Endothelial cell of umbilical vein (primary cell): ENCODE data around the gene RAP1GAP. TPM values are rescaled to one million over a fixed set of nuclear protein-coding genes. Genes with fewer than 3 reads are reported as not detected.

Experiments used
- BruUV-seq: library from RNA; stranded (reverse); fragments of 400-500 nt; replicated peaks from 2 replicates; lab custom pipeline; 2021; lab: Mats Ljungman, UMichigan
- CTCF ChIA-PET: fragments of 300-600, 350-600 bp; sonication (Branson Sonifier 250); formaldehyde crosslinking; loops from one replicate; lab custom pipeline; 2021; ENCODE audit warnings: antibody characterized with exemption, inconsistent platforms; lab: Charles Lee
- POLR2A ChIA-PET: fragments of 300-600, 350-600 bp; sonication (Branson Sonifier 250); formaldehyde crosslinking; loops from one replicate; lab custom pipeline; 2021; ENCODE audit warnings: antibody characterized with exemption, inconsistent platforms; lab: Charles Lee
- DNase-seq: peaks from one replicate; pipeline ENCODE4 v3.0.0-alpha.2; 2011; ENCODE audit warnings: low read depth, low spot score
- FAIRE-seq: peaks from 2 replicates; lab custom pipeline; 2011; peaks lifted over from hg19 to GRCh38; lab: Jason Lieb, UNC
- H2AFZ ChIP-seq: 2 replicates; pipeline ENCODE4 v1.6.0; 2012; ENCODE audit warnings: low read depth, low read length, control low read depth, inconsistent platforms
- H3K27ac ChIP-seq: 2 replicates; pipeline ENCODE4 v1.5.1; 2011; ENCODE audit warnings: low read depth, mild to moderate bottlenecking, control low read depth, low read length, moderate library complexity; ENCODE audit not compliant: insufficient read depth
- H3K27me3 ChIP-seq, 2 experiments: 2 replicates each; pipeline versions ENCODE4 v1.6.0 to v1.6.1; 2011; ENCODE audit warnings: low read length in 2 of 2, mixed read lengths in 1 of 2; ENCODE audit not compliant: control insufficient read depth in 2 of 2, insufficient read depth in 2 of 2
- H3K36me3 ChIP-seq, 2 experiments: 2 replicates in 1 of 2; 3 replicates in 1 of 2; pipeline ENCODE4 v1.5.1; 2011; ENCODE audit warnings: low read length in 2 of 2, mild to moderate bottlenecking in 1 of 2, moderate library complexity in 1 of 2; ENCODE audit not compliant: control insufficient read depth in 2 of 2, insufficient read depth in 2 of 2; ENCODE audit errors: extremely low read depth in 1 of 2
- H3K4me1 ChIP-seq: 3 replicates; pipeline ENCODE4 v1.5.1; 2011; ENCODE audit warnings: mild to moderate bottlenecking, low read length; ENCODE audit not compliant: control insufficient read depth, insufficient read depth; ENCODE audit errors: extremely low read depth
- H3K4me2 ChIP-seq: 2 replicates; pipeline ENCODE4 v1.6.1; 2011; ENCODE audit warnings: low read length, control low read depth, mixed read lengths; ENCODE audit not compliant: insufficient read depth
- H3K4me3 ChIP-seq, 3 experiments: fragments of 200-600 bp in 1 of 3; sonication (generic), shearing (Covaris generic) in 1 of 3; replicated peaks in 1 of 3; 2 replicates each; pipeline ENCODE4 v1.5.1; 2011 to 2016; ENCODE audit warnings: control low read depth in 3 of 3, low read length in 3 of 3, mild to moderate bottlenecking in 2 of 3, inconsistent platforms in 1 of 3, low read depth in 1 of 3, moderate library complexity in 1 of 3; ENCODE audit not compliant: insufficient read depth in 1 of 3
- H3K79me2 ChIP-seq: 2 replicates; pipeline ENCODE4 v1.6.0; 2012; ENCODE audit warnings: low read length, inconsistent platforms; ENCODE audit not compliant: control insufficient read depth, insufficient read depth
- H3K9ac ChIP-seq: replicated peaks from 2 replicates; pipeline ENCODE3; 2011; ENCODE audit warnings: low read length, control low read depth; ENCODE audit not compliant: insufficient read depth; ENCODE audit errors: extremely low read depth
- H3K9me1 ChIP-seq: replicated peaks from 3 replicates; pipeline ENCODE4 v1.6.0; 2011; ENCODE audit warnings: mild to moderate bottlenecking, low read length; ENCODE audit not compliant: control insufficient read depth, insufficient read depth; ENCODE audit errors: extremely low read depth
- H3K9me3 ChIP-seq: replicated peaks from 2 replicates; pipeline ENCODE4 v1.5.1; 2012; ENCODE audit warnings: low read length, inconsistent platforms; ENCODE audit not compliant: control insufficient read depth, insufficient read depth
- H4K20me1 ChIP-seq: replicated peaks from 2 replicates; pipeline ENCODE3; 2011; ENCODE audit warnings: mild to moderate bottlenecking, low read length; ENCODE audit not compliant: control insufficient read depth, insufficient read depth; ENCODE audit errors: extremely low read depth
- EZH2 ChIP-seq: IDR thresholded peaks from 2 replicates; pipeline ENCODE4 v1.6.1; 2012; ENCODE audit warnings: borderline replicate concordance, low read depth, mild to moderate bottlenecking, moderate library complexity, low read length, inconsistent platforms; ENCODE audit not compliant: severe bottlenecking
- FOS ChIP-seq: IDR thresholded peaks from 2 replicates; pipeline ENCODE4 v1.6.1; 2011; ENCODE audit warnings: mild to moderate bottlenecking, low read length, moderate library complexity, borderline replicate concordance; ENCODE audit not compliant: insufficient read depth
- GATA2 ChIP-seq: IDR thresholded peaks from 2 replicates; pipeline ENCODE4 v1.7.0; 2011; ENCODE audit warnings: low read depth, mild to moderate bottlenecking, moderate library complexity, mixed read lengths, low read length; ENCODE audit not compliant: insufficient read length, insufficient read depth
- JUN ChIP-seq: IDR thresholded peaks from 2 replicates; pipeline ENCODE4 v1.6.1; 2011; ENCODE audit warnings: borderline replicate concordance, low read depth; ENCODE audit not compliant: insufficient read length, insufficient read depth
- POLR2A ChIP-seq: IDR thresholded peaks from 2 replicates; pipeline ENCODE4 v1.6.1; 2012; ENCODE audit warnings: low read depth, mild to moderate bottlenecking, control low read depth, low read length
- POLR2AphosphoS5 ChIP-seq: IDR thresholded peaks from 2 replicates; pipeline ENCODE4 v1.6.1; 2012; ENCODE audit warnings: low read depth, mild to moderate bottlenecking, control low read depth, low read length, moderate library complexity; ENCODE audit not compliant: insufficient read depth
- dilution Hi-C: fragments of 300-500 bp; cut with MboI; formaldehyde crosslinking; loops from one replicate; pipeline ENCODE4 v1.15.0; 2019; ENCODE audit warnings: low sequenced_read_pairs; ENCODE audit not compliant: extremely low pct_ligation_motif_present
- intact Hi-C: fragments of 100-400 bp; cut with micrococcal nuclease; formaldehyde crosslinking; loops from one replicate; pipeline ENCODE4 v1.10.0; 2022
- polyA plus RNA-seq, 4 experiments: library from polyadenylated mRNA; depleted of rRNA in 3 of 4; stranded (reverse) in 3 of 4; unstranded in 1 of 4; fragments of >200 nt; gene quantifications; 2 replicates each; pipeline versions ENCODE4 v1.2.1 to v1.2.3, GENCODE V29; 2011 to 2012; ENCODE audit warnings: missing spikeins in 1 of 4
- total RNA-seq: library from RNA; stranded (reverse); gene quantifications from 2 replicates; pipeline ENCODE4 v1.2.3, GENCODE V29; 2021
- TF ChIP-seq, protein P1 (sequence below): IDR thresholded peaks from 2 replicates; pipeline ENCODE4 v1.6.1; 2011; ENCODE audit not compliant: insufficient read depth, insufficient read length

RAP1GAP gene
- total and polyA plus RNA-seq, 2 donors (not counting 3 experiments of a cell fraction or from before 2014, with no cell fraction given): 0.07 to 0.20 TPM

DNA sequence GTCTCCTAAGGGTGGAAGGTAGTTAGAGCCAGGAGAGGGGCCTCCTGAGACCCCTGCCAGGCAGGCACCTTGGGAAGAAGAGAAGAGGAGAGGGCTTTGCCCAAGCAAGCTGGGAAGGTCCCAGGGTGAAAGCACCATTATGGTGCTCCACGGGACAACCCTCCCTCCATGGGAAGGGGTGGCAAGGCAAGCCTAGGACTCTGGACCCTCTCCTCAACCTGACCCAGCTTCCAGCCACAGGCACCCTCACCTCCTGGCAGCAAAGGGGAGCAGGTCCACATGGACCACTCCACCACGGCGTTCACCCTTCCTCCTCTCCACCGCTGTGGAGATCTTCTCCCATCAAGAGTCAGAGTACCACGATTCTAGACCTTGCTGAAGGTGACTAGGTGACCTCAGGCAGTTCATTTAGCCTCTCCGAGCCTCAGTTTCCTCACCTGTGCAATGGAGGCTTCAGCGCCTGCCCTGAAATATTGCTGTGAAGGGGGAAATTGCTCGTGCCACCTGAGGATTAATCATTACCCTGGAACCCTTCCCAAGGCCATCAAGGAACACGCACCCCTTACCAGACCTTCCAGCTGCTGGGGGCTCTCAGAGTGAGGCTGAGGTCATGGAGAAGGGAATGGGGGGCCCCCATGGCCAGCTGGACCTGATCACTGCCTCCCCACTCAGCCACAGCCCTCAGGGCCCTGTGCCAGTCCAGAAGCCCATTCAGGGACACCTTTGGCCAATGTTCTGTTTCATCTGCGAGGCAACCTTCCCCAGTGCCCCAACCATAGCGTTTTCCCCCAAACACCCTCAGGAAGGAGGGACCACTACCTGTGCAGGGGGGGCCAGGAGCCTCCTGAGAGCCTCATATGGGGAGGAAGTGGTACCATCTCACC, 1.6 kb downstream of the RAP1GAP start:
- Histone ChIP-seq H3K79me2 (no peaks in the 10 kb centered on the region), H3K4me1 (peaks cover 6% of the 10 kb centered on the region), H3K27ac (no peak overlapping the region), H4K20me1 (no peaks in the 10 kb centered on the region), H3K9ac (no peak overlapping the region), H2AFZ (no peak overlapping the region), H3K36me3 (no peaks in the 10 kb centered on the region), H3K27me3 (peaks cover 19 to 27% of the 10 kb centered on the region in 2 experiments), H3K4me2 (no peak overlapping the region), H3K9me3 (no peaks in the 10 kb centered on the region), H3K4me3 (no peak overlapping the region), H3K9me1 (no peaks in the 10 kb centered on the region)
- intact Hi-C loops (no loop called here), dilution Hi-C loops (no loop called here)
- no TSS peak for BruUV-seq
- DNase-seq (no peak), FAIRE-seq (no peak)
- POLR2A ChIA-PET: no interaction called here
- TF ChIP-seq POLR2AphosphoS5: no peak
- TF ChIP-seq EZH2: no peak
- TF ChIP-seq GATA2: no peak
- TF ChIP-seq, protein P1, sequence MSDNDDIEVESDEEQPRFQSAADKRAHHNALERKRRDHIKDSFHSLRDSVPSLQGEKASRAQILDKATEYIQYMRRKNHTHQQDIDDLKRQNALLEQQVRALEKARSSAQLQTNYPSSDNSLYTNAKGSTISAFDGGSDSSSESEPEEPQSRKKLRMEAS: no peak
- no peak for TF ChIP-seq FOS
- TF ChIP-seq POLR2A: no peak
- no peak for TF ChIP-seq JUN
- CTCF ChIA-PET: no interaction called here
